ENCODE data around the gene MAD1L1. TPM values are rescaled to one million over a fixed set of nuclear protein-coding genes. Genes with fewer than 3 reads are reported as not detected.

The MAD1L1 gene
- total and polyA plus RNA-seq, 2 experiments from 2014 or later, result 38.2 to 69.8 TPM

DNA sequence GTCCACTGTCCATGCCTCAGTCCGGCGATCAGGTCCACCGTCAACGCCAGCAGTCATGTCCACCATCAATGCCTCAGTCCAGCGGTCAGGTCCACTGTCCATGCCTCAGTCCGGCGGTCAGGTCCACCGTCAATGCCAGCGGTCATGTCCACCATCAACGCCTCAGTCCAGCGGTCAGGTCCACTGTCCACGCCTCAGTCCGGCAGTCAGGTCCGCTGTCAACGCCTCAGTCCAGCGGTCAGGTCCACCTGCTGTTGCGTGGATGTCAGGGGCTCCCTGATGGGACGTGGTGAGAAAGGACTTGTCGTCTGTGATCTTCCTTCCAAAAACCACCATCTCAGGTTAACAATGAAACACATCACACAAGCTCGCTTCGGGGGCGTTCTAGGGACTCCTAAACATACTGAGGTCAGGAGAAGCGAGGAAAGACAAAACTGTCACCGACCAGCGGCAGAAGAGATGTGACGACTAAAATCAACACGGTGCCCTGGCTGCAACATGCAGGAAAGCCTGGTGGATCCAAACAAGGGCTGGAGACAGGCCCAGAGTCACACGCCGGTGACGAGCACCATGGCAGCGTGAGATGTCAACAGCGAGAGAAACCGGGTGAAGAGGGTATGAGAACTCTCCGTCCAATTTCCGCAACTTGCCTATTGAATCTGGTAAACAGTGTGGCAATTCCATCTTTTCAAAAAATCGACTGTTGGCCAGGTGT lies 264.2 kb downstream of the MAD1L1 start:
- H3K4me1 ChIP-seq (ENCODE audit: insufficient read depth), result no peaks in the 10 kb centered on the region
- no peak overlapping the region for H3K9ac ChIP-seq
- H3K4me3 ChIP-seq, result no peak overlapping the region
- no peaks in the 10 kb centered on the region for H4K20me1 ChIP-seq (ENCODE audit: insufficient read depth)
- H3K79me2 ChIP-seq (ENCODE audit: insufficient read depth), result no peaks in the 10 kb centered on the region
- H2AFZ ChIP-seq, result no peak overlapping the region
- H3K4me2 ChIP-seq (ENCODE audit: unreplicated experiment), result no peak overlapping the region
- no peaks in the 10 kb centered on the region for H3K27me3 ChIP-seq (replicated peaks; ENCODE audit: insufficient read depth)
- H3K36me3 ChIP-seq (ENCODE audit: low read depth), result no peaks in the 10 kb centered on the region
- no peak for DNase-seq
- H3K9me3 ChIP-seq (ENCODE audit: low read depth), result no peaks in the 10 kb centered on the region
- no peak overlapping the region for H3K27ac ChIP-seq
- in situ Hi-C loops (cut with MboI), result no loop called here
- TF ChIP-seq EZH2phosphoT487 (IDR thresholded peaks at IDR 0.05; ENCODE audit: insufficient read depth, low read depth), result no peak
- TF ChIP-seq EZH2 (IDR thresholded peaks at IDR 0.05; ENCODE audit: insufficient read depth, poor library complexity, severe bottlenecking), result no peak
- peaks cover 4% of the 10 kb centered on the region; the same call in 1 of the 2 replicates for H3F3A ChIP-seq (ENCODE audit: insufficient read depth)
- WGBS, 2 experiments (ENCODE audit: low coverage in 1 of 2, low lambda C conversion rate in 2 of 2, missing lambda C conversion rate in 2 of 2), result 96 to 97% methylated on average over 34 to 36 of the region's 36 CpGs
- H3K9me2 ChIP-seq (ENCODE audit: insufficient read depth), result no peaks in the 10 kb centered on the region

DNA sequence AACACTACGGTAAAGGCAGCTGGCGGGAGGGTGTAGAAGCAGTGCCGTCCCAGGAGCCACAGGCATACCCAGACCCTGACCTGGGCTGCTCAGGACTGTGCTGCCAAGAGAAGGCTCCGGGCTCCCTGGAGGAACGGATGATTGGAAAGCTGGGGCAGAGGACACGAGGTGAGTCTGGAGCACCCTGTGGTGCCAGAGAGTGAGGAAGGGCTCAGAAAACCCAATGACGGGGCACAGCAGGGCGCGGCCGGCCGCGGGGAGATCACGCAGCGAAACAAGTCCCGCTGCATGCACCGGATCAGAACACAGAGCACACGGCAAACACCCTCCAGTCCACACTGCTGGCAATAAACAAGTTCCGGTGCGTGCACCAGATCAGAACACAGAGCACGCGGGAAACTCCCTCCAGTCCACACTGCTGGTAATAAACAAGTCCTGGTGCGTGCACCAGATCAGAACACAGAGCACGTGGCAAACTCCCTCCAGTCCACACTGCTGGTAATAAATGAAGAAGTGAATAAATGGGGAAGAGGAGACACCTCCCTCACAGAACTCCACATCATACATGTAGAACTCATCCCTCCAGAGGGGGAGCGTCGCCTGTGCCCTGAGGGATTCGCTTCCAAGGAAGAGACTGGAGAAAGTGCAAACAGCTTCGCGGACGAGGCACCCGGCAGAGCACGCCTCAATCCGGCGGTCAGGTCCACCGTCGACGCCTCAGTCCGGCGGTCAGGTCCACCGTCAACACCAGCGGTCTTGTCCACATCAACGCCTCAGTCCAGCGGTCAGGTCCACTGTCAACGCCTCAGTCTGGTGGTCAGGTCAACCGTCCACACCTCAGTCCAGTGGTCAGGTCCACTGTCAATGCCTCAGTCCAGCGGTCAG lies 265.0 kb downstream of the MAD1L1 start:
- H3K27ac ChIP-seq, result no peak overlapping the region
- no peak overlapping the region for H2AFZ ChIP-seq
- no peak overlapping the region for H3K4me3 ChIP-seq
- no peaks in the 10 kb centered on the region for H4K20me1 ChIP-seq (ENCODE audit: insufficient read depth)
- H3K4me1 ChIP-seq (ENCODE audit: insufficient read depth), result no peaks in the 10 kb centered on the region
- in situ Hi-C loops (cut with MboI), result no loop called here
- H3K9me3 ChIP-seq (ENCODE audit: low read depth), result no peaks in the 10 kb centered on the region
- H3K9ac ChIP-seq, result no peak overlapping the region
- no peaks in the 10 kb centered on the region for H3K36me3 ChIP-seq (ENCODE audit: low read depth)
- H3K27me3 ChIP-seq (replicated peaks; ENCODE audit: insufficient read depth), result no peaks in the 10 kb centered on the region
- H3K9me2 ChIP-seq (ENCODE audit: insufficient read depth), result no peaks in the 10 kb centered on the region
- DNase-seq, result no peak
- no peak overlapping the region for H3K4me2 ChIP-seq (ENCODE audit: unreplicated experiment)
- 96 to 97% methylated on average over 41 to 45 of the region's 45 CpGs for WGBS, 2 experiments (ENCODE audit: low coverage in 1 of 2, low lambda C conversion rate in 2 of 2, missing lambda C conversion rate in 2 of 2)
- peaks cover 9% of the 10 kb centered on the region for H3F3A ChIP-seq (ENCODE audit: insufficient read depth)
- H3K79me2 ChIP-seq (ENCODE audit: insufficient read depth), result no peaks in the 10 kb centered on the region
- TF ChIP-seq EZH2phosphoT487 (IDR thresholded peaks at IDR 0.05; ENCODE audit: insufficient read depth, low read depth), result no peak
- TF ChIP-seq EZH2 (IDR thresholded peaks at IDR 0.05; ENCODE audit: insufficient read depth, poor library complexity, severe bottlenecking), result no peak

DNA sequence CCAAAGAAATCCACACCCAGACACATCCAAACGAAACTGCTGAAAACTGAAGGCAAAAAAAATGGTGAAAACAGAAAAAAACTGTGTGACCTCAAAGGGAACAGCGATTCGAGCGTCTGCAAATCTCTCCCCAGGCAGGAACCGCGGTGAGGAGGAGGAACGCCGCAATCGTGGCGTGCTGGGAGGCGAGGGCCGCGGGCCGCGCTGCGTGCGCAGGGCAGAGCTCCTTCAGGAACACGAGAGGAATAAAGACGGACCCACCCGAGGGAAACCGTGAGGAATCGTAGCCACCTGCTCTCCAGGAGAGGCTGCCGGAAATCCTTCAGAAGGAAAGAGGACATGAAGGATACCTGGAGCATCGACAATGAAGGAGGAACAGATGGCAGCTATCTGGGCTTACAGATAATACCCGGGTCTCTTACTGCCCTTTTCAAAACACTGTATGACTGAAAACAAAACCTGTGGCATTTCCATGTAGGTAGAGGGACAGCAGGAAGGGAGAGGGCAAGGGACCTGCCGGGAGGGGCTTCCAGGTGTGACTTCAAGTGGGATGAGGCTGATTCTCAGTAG lies 266.0 kb downstream of the MAD1L1 start:
- no peak overlapping the region for H2AFZ ChIP-seq
- H3K27ac ChIP-seq, result no peak overlapping the region
- 93 to 95% methylated on average over 18 to 26 of the region's 26 CpGs for WGBS, 2 experiments (ENCODE audit: low coverage in 1 of 2, low lambda C conversion rate in 2 of 2, missing lambda C conversion rate in 2 of 2)
- no peak overlapping the region for H3K4me2 ChIP-seq (ENCODE audit: unreplicated experiment)
- H4K20me1 ChIP-seq (ENCODE audit: insufficient read depth), result no peaks in the 10 kb centered on the region
- DNase-seq, result no peak
- TF ChIP-seq EZH2 (IDR thresholded peaks at IDR 0.05; ENCODE audit: insufficient read depth, poor library complexity, severe bottlenecking) (no peak), EZH2phosphoT487 (IDR thresholded peaks at IDR 0.05; ENCODE audit: insufficient read depth, low read depth) (no peak)
- H3K4me3 ChIP-seq, result no peak overlapping the region
- H3K79me2 ChIP-seq (ENCODE audit: insufficient read depth), result no peaks in the 10 kb centered on the region
- no peaks in the 10 kb centered on the region for H3K9me2 ChIP-seq (ENCODE audit: insufficient read depth)
- H3K36me3 ChIP-seq (ENCODE audit: low read depth), result no peaks in the 10 kb centered on the region
- H3K27me3 ChIP-seq (replicated peaks; ENCODE audit: insufficient read depth), result no peaks in the 10 kb centered on the region
- 0 out of 2 replicates have a peak, but pooled peaks cover 5% of the 10 kb centered on the region for H3K4me1 ChIP-seq (ENCODE audit: insufficient read depth)
- peaks cover 20% of the 10 kb centered on the region for H3F3A ChIP-seq (ENCODE audit: insufficient read depth)
- H3K9ac ChIP-seq, result no peak overlapping the region
- in situ Hi-C loops (cut with MboI), result no loop called here
- no peaks in the 10 kb centered on the region for H3K9me3 ChIP-seq (ENCODE audit: low read depth)

DNA sequence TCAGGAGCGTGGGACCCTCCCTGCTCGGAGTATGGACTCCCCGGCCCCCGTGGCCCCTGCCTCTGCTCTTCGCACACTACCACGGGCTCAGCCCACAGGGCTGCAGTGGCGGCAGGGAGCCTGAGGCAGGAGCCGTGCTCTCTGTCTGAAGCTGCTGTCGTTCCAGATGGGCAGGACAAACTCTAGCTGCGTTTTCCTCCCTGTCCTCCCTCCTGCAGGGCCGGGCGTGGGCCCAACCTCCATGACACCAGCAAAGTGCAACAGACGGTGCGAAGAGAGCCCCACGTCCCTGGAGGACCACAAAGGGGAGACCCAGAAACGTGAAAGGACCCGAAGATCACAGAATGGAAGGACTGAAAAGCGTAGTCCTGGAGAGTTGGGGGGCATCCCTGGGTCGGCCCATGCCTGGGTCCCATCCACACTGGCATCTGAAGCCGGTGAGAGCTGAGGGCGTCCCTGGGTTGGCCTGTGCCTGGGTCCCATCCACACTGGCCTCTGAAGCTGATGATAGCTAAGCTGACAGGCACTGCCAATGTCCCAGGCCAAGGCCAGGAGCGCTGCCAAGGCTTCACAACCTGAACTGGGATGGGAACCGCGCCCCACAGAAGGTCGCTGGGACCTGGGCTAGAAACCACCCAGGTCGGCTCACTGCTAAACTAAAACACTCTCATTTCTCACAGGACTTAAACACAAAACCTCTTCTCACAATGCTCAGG lies 267.0 kb downstream of the MAD1L1 start:
- Histone ChIP-seq H2AFZ (no peak overlapping the region), H4K20me1 (ENCODE audit: insufficient read depth) (no peaks in the 10 kb centered on the region), H3K79me2 (ENCODE audit: insufficient read depth) (no peaks in the 10 kb centered on the region), H3K27me3 (replicated peaks; ENCODE audit: insufficient read depth) (no peaks in the 10 kb centered on the region), H3K4me2 (ENCODE audit: unreplicated experiment) (no peak overlapping the region), H3K4me3 (no peak overlapping the region), H3K27ac (no peak overlapping the region), H3K36me3 (ENCODE audit: low read depth) (no peaks in the 10 kb centered on the region), H3K4me1 (ENCODE audit: insufficient read depth) (peaks cover 10% of the 10 kb centered on the region; the same call in 1 of the 2 replicates), H3K9ac (no peak overlapping the region), H3K9me3 (ENCODE audit: low read depth) (no peaks in the 10 kb centered on the region), H3K9me2 (ENCODE audit: insufficient read depth) (no peaks in the 10 kb centered on the region), H3F3A (ENCODE audit: insufficient read depth) (peaks cover 29% of the 10 kb centered on the region)
- WGBS, 2 experiments (ENCODE audit: low coverage in 1 of 2, low lambda C conversion rate in 2 of 2, missing lambda C conversion rate in 2 of 2), result 93 to 94% methylated on average over 26 of the region's 26 CpGs
- in situ Hi-C loops (cut with MboI), result no loop called here
- TF ChIP-seq EZH2 (IDR thresholded peaks at IDR 0.05; ENCODE audit: insufficient read depth, poor library complexity, severe bottlenecking), result no peak
- no peak for TF ChIP-seq EZH2phosphoT487 (IDR thresholded peaks at IDR 0.05; ENCODE audit: insufficient read depth, low read depth)
- no peak for DNase-seq
